Osteoblast (primary cell): Measurements from ENCODE around the gene PRSS36. TPM values are rescaled to one million over a fixed set of nuclear protein-coding genes. Genes with fewer than 3 reads are reported as not detected.
A peak's percentile ranks its signal among the peaks of the same experiment; 100 is the strongest.

ENCODE experiments used
- DNase-seq: peaks from one replicate; pipeline ENCODE4 v3.0.0; 2011; ENCODE audit warnings: low spot score, mixed read lengths; ENCODE audit not compliant: insufficient read length; ENCODE audit errors: missing footprints
- H2AFZ ChIP-seq: 2 replicates; pipeline ENCODE4 v1.6.0; 2011; ENCODE audit warnings: mild to moderate bottlenecking, low read length
- H3K27ac ChIP-seq: 2 replicates; pipeline ENCODE4 v1.5.1; 2011; ENCODE audit warnings: mild to moderate bottlenecking, low read depth, low read length, moderate library complexity
- H3K27me3 ChIP-seq: 2 replicates; pipeline ENCODE4 v1.6.0; 2012; ENCODE audit warnings: mild to moderate bottlenecking, control low read depth, inconsistent platforms, low read length, moderate library complexity; ENCODE audit not compliant: insufficient read depth
- H3K36me3 ChIP-seq: 2 replicates; pipeline ENCODE4 v1.5.1; 2011; ENCODE audit warnings: mild to moderate bottlenecking, low read length, control low read depth, moderate library complexity; ENCODE audit not compliant: insufficient read depth
- H3K4me1 ChIP-seq: 2 replicates; pipeline ENCODE4 v1.5.1; 2011; ENCODE audit warnings: mild to moderate bottlenecking, low read length, control low read depth, moderate library complexity; ENCODE audit not compliant: insufficient read depth
- H3K4me2 ChIP-seq: 2 replicates; pipeline ENCODE4 v1.6.0; 2011; ENCODE audit warnings: mild to moderate bottlenecking, low read length; ENCODE audit not compliant: insufficient read depth
- H3K4me3 ChIP-seq: fragments of 200-600 bp; sonication (generic); 3 replicates; pipeline ENCODE4 v1.5.1; 2012; ENCODE audit warnings: mild to moderate bottlenecking, low read length, inconsistent platforms; ENCODE audit not compliant: insufficient read depth
- H3K79me2 ChIP-seq: 2 replicates; pipeline ENCODE4 v1.6.0; 2012; ENCODE audit warnings: mild to moderate bottlenecking, low read length, control low read depth, inconsistent platforms; ENCODE audit not compliant: insufficient read depth
- H3K9me3 ChIP-seq: 2 replicates; pipeline ENCODE4 v1.5.1; 2011; ENCODE audit warnings: low read depth, low read length, control low read depth
- H4K20me1 ChIP-seq: 2 replicates; pipeline ENCODE4 v1.6.0; 2012; ENCODE audit warnings: mild to moderate bottlenecking, low read length, control low read depth; ENCODE audit not compliant: insufficient read depth
- small RNA-seq: library from RNA; depleted of rRNA; stranded (forward); fragments of <200 nt; gene quantifications from one replicate; pipeline ENCODE3, GENCODE V24; 2012
- total RNA-seq: library from RNA; depleted of rRNA; stranded (reverse); fragments of >200 nt; gene quantifications from 2 replicates; pipeline ENCODE4 v1.2.3, GENCODE V29; 2012
- TF ChIP-seq, protein P1 (sequence below): IDR thresholded peaks from 2 replicates; pipeline ENCODE4 v1.5.1; 2011; ENCODE audit warnings: mild to moderate bottlenecking, low read depth, low read length, moderate library complexity; ENCODE audit errors: extremely low read depth

PRSS36 gene
- total RNA-seq, 1 donor: not detected

DNA sequence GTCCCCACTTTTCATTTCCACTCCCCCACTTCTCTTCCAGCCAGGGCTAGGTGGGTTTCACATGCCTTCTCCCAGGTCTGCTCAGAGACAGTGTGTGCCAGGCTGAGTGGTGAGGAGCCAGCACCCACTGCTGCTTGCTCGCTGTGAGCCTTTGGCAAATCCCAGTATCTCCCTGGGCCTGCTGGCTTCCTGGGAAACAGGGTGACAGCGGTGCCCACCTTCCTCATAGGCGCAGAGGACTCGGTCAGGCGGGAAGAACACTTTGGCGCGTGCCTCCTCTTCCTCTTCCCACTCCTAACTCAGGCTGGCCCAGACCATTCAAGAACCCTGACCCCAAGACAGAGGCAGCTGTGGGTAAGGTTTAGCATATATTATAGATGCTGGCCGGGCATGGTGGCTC, 60.7 kb downstream of the PRSS36 start:
- peaks cover 53% of the 10 kb centered on the region for H3K79me2 ChIP-seq
- H3K27me3 ChIP-seq: no peaks in the 10 kb centered on the region
- no peak overlapping the region for H3K27ac ChIP-seq
- no peak overlapping the region for H3K4me2 ChIP-seq
- peak; percentile 79 for DNase-seq
- H3K36me3 ChIP-seq: peaks cover 26% of the 10 kb centered on the region
- peaks cover 24% of the 10 kb centered on the region for H3K4me1 ChIP-seq
- no peak overlapping the region for H3K4me3 ChIP-seq
- no peak overlapping the region for H2AFZ ChIP-seq
- TF ChIP-seq, protein P1, sequence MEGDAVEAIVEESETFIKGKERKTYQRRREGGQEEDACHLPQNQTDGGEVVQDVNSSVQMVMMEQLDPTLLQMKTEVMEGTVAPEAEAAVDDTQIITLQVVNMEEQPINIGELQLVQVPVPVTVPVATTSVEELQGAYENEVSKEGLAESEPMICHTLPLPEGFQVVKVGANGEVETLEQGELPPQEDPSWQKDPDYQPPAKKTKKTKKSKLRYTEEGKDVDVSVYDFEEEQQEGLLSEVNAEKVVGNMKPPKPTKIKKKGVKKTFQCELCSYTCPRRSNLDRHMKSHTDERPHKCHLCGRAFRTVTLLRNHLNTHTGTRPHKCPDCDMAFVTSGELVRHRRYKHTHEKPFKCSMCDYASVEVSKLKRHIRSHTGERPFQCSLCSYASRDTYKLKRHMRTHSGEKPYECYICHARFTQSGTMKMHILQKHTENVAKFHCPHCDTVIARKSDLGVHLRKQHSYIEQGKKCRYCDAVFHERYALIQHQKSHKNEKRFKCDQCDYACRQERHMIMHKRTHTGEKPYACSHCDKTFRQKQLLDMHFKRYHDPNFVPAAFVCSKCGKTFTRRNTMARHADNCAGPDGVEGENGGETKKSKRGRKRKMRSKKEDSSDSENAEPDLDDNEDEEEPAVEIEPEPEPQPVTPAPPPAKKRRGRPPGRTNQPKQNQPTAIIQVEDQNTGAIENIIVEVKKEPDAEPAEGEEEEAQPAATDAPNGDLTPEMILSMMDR: no peak
- H3K9me3 ChIP-seq: no peaks in the 10 kb centered on the region
- peaks cover 6% of the 10 kb centered on the region for H4K20me1 ChIP-seq

Small RNAs within 50 kb of the gene (small RNA-seq; reads per million reads assigned to genes)
- not detected for gene AC009088.4
- gene NDUFA3P6: not detected

Other genes with a start within 250 kb of the PRSS36 start
- gene FBXL19, start 226.5 kb downstream of the PRSS36 start, total RNA-seq: 12.7 and 14.5 TPM in 2 replicates
- gene ORAI3, start 201.0 kb downstream of the PRSS36 start, total RNA-seq: 63.3 and 66.0 TPM in 2 replicates
- 2.2 and 2.9 TPM in 2 replicates for gene SETD1A, start 192.3 kb downstream of the PRSS36 start, total RNA-seq
- 45.6 and 47.7 TPM in 2 replicates for gene HSD3B7, start 164.9 kb downstream of the PRSS36 start, total RNA-seq
- 0.72 and 2.9 TPM in 2 replicates for gene STX1B, start 139.4 kb downstream of the PRSS36 start, total RNA-seq
- gene STX4, start 116.5 kb downstream of the PRSS36 start, total RNA-seq: 26.8 and 30.6 TPM in 2 replicates
- gene ZNF668, start 75.8 kb downstream of the PRSS36 start, total RNA-seq: 14.4 and 14.5 TPM in 2 replicates
- gene ZNF646, start 75.6 kb downstream of the PRSS36 start, total RNA-seq: 15.6 and 18.5 TPM in 2 replicates
- gene PRSS53, start 61.1 kb downstream of the PRSS36 start, total RNA-seq: 2.7 and 2.9 TPM in 2 replicates
- 132 and 147 TPM in 2 replicates for gene VKORC1, start 55.3 kb downstream of the PRSS36 start, total RNA-seq
- 25.9 and 30.0 TPM in 2 replicates for gene BCKDK, start 41.7 kb downstream of the PRSS36 start, total RNA-seq
- 31.8 and 35.1 TPM in 2 replicates for gene KAT8, start 32.4 kb downstream of the PRSS36 start, total RNA-seq
- not detected in 2 replicates for gene PRSS8, start 14.3 kb downstream of the PRSS36 start, total RNA-seq
- gene FUS, start 30.1 kb upstream of the PRSS36 start, total RNA-seq: 24.2 and 30.4 TPM in 2 replicates
- 53.9 and 61.5 TPM in 2 replicates for gene PYCARD, start 52.7 kb upstream of the PRSS36 start, total RNA-seq
- not detected in 2 replicates for gene TRIM72, start 64.1 kb upstream of the PRSS36 start, total RNA-seq
- gene PYDC1, start 67.1 kb upstream of the PRSS36 start, total RNA-seq: not detected in 2 replicates
- gene ITGAM, start 109.9 kb upstream of the PRSS36 start, total RNA-seq: 0.36 TPM in 1 of 2 replicates, not detected in the other
- under 0.01 and 0.36 TPM in 2 replicates for gene ITGAX, start 205.1 kb upstream of the PRSS36 start, total RNA-seq
- not detected in 2 replicates for gene ITGAD, start 243.3 kb upstream of the PRSS36 start, total RNA-seq